Activated T-cell treated with anti-CD3 and anti-CD28 coated beads for 4 hours (primary cell): Measurements from ENCODE around the gene COX7A1.

Source experiments
- DNase-seq: peaks from one replicate; pipeline ENCODE4 v3.0.0-alpha.2; 2020

The COX7A1 gene

GRCh38 chr19:36111200-36111539 is 41.1 kb downstream of the COX7A1 start:
- DNase-seq, result no peak

GRCh38 chr19:36110487-36111199 is 41.6 kb downstream of the COX7A1 start, which contains the start of gene OVOL3:
Gene OVOL3, plus strand, starts transcription at chr19:36111143. Its CDS starts 60 bp downstream, at chr19:36111203.
- no peak for DNase-seq

GRCh38 chr19:36108684-36109083 is 43.6 kb downstream of the COX7A1 start:
- DNase-seq, result no peak

GRCh38 chr19:36106991-36107390 is 45.3 kb downstream of the COX7A1 start:
- no peak for DNase-seq

GRCh38 chr19:36106441-36106840 is 45.8 kb downstream of the COX7A1 start:
- no peak for DNase-seq

- DNase-seq, result no peak
Measured at GRCh38 chr19:36103842-36104552, 48.2 kb downstream of the COX7A1 start.

- no peak for DNase-seq
Measured at GRCh38 chr19:36103040-36103626, 49.1 kb downstream of the COX7A1 start.

- DNase-seq, result no peak
Measured at GRCh38 chr19:36101550-36102327, 50.5 kb downstream of the COX7A1 start.
